OCI-LY7 (cell line): ENCODE results near the gene ANKRD11. TPM values are rescaled to one million over a fixed set of nuclear protein-coding genes. Genes with fewer than 3 reads are reported as not detected.
A peak's percentile ranks its signal among the peaks of the same experiment; 100 is the strongest.

Experiments
- BruUV-seq: library from RNA; stranded (reverse); fragments of 400-500 nt; replicated peaks from 2 replicates; lab custom pipeline; 2021; lab: Mats Ljungman, UMichigan
- CTCF ChIA-PET: fragments of 300-600 bp; sonication (Branson Sonifier 250); formaldehyde crosslinking; loops from one replicate; lab custom pipeline; 2022; ENCODE audit warnings: antibody characterized with exemption; ENCODE audit not compliant: unreplicated experiment; lab: Charles Lee
- POLR2A ChIA-PET: fragments of 300-600 bp; sonication (Branson Sonifier 250); formaldehyde crosslinking; loops from one replicate; lab custom pipeline; 2022; ENCODE audit warnings: antibody characterized with exemption; lab: Charles Lee
- DNase-seq: peaks from one replicate; pipeline ENCODE4 v3.0.0-alpha.2; 2015; ENCODE audit warnings: low spot score
- H2AFZ ChIP-seq: fragments of 200-600 bp; sonication (generic), shearing (Covaris generic); 2 replicates; pipeline ENCODE4 v1.6.1; 2014; ENCODE audit warnings: mild to moderate bottlenecking, antibody characterized with exemption, low read length, moderate library complexity
- H3K27ac ChIP-seq: fragments of 200-600 bp; sonication (generic); 2 replicates; pipeline ENCODE4 v1.5.1; 2014; ENCODE audit warnings: mixed run types, low read depth, mild to moderate bottlenecking, moderate library complexity, low read length, inconsistent platforms; ENCODE audit not compliant: poor library complexity, severe bottlenecking
- H3K36me3 ChIP-seq: fragments of 200-600 bp; sonication (generic); 2 replicates; pipeline ENCODE4 v1.6.1; 2014; ENCODE audit warnings: mild to moderate bottlenecking, antibody characterized with exemption, low read length, moderate library complexity, mixed read lengths; ENCODE audit not compliant: insufficient read depth
- H3K4me1 ChIP-seq: fragments of 200-600 bp; sonication (generic); 2 replicates; pipeline ENCODE4 v1.5.1; 2014; ENCODE audit warnings: mild to moderate bottlenecking, low read length; ENCODE audit not compliant: insufficient read depth, poor library complexity, severe bottlenecking
- H3K4me2 ChIP-seq: fragments of 200-600 bp; sonication (generic); 2 replicates; pipeline ENCODE4 v1.6.1; 2014; ENCODE audit warnings: mild to moderate bottlenecking, low read length
- H3K4me3 ChIP-seq: fragments of 200-600 bp; sonication (generic); 2 replicates; pipeline ENCODE4 v1.5.1; 2014; ENCODE audit warnings: mild to moderate bottlenecking, low read depth, low read length; ENCODE audit not compliant: poor library complexity, severe bottlenecking
- H3K79me2 ChIP-seq: fragments of 200-600 bp; sonication (generic); 2 replicates; pipeline ENCODE4 v1.6.1; 2016; ENCODE audit warnings: low read depth, mild to moderate bottlenecking, low read length, moderate library complexity, mixed read lengths; ENCODE audit not compliant: insufficient read depth
- H3K9me2 ChIP-seq: fragments of 200-600 bp; sonication (generic); 2 replicates; pipeline ENCODE4 v1.6.1; 2016; ENCODE audit warnings: mild to moderate bottlenecking, low read length, mixed read lengths; ENCODE audit not compliant: insufficient read depth
- H3K9me3 ChIP-seq: fragments of 200-600 bp; sonication (generic); 2 replicates; pipeline ENCODE4 v1.6.1; 2014; ENCODE audit warnings: mild to moderate bottlenecking, mixed run types, low read length, mixed read lengths
- H4K20me1 ChIP-seq: fragments of 200-600 bp; sonication (generic); 2 replicates; pipeline ENCODE4 v1.6.1; 2014; ENCODE audit warnings: mild to moderate bottlenecking, antibody characterized with exemption, low read length, moderate library complexity, mixed read lengths; ENCODE audit not compliant: insufficient read depth
- CTCF ChIP-seq: fragments of 200-600 bp; sonication (generic); conservative IDR thresholded peaks from 2 replicates; pipeline ENCODE4 v1.5.1; 2014; ENCODE audit warnings: mild to moderate bottlenecking, antibody characterized with exemption, low read length, moderate library complexity, mixed read lengths
- EZH2phosphoT487 ChIP-seq: fragments of 200-600 bp; sonication (generic); IDR thresholded peaks from 2 replicates; pipeline ENCODE4 v1.6.1; 2018; ENCODE audit warnings: low read depth, borderline replicate concordance, mild to moderate bottlenecking, mixed run types, antibody characterized with exemption, low read length, moderate library complexity, mixed read lengths
- intact Hi-C: fragments of 100-400 bp; cut with micrococcal nuclease; formaldehyde crosslinking; loops from one replicate; pipeline ENCODE4 v1.10.0; 2022; ENCODE audit not compliant: unreplicated experiment
- total RNA-seq, 2 experiments: library from RNA; depleted of rRNA in 1 of 2; stranded (reverse); fragments of >200 nt in 1 of 2; shearing (Covaris generic) in 1 of 2; gene quantifications; 2 replicates each; pipeline ENCODE4 v1.2.3, GENCODE V29; 2014 to 2022

Gene ANKRD11
- total RNA-seq, 2 experiments from 2014 or later: 89.1 to 251 TPM

GRCh38 chr16:89335803-89336485 is 154.4 kb downstream of the ANKRD11 start:
- intact Hi-C loops: no loop called here
- BruUV-seq: no TSS peak
- POLR2A ChIA-PET: no interaction called here

GRCh38 chr16:89334988-89335802 is 155.2 kb downstream of the ANKRD11 start:
- no peak for TF ChIP-seq CTCF
- TF ChIP-seq EZH2phosphoT487: no peak
- H3K27ac ChIP-seq: peak overlapping the region; percentile 32
- peaks cover 98% of the 10 kb centered on the region for H3K79me2 ChIP-seq
- intact Hi-C loops: no loop called here
- H3K9me3 ChIP-seq: no peaks in the 10 kb centered on the region
- peak overlapping the region; percentile 58 for H3K4me2 ChIP-seq
- H3K36me3 ChIP-seq: peaks cover 2% of the 10 kb centered on the region
- no peak for DNase-seq
- H4K20me1 ChIP-seq: peaks cover 16% of the 10 kb centered on the region; the same call in 1 of the 2 replicates
- H3K9me2 ChIP-seq: no peaks in the 10 kb centered on the region
- POLR2A ChIA-PET: no interaction called here
- CTCF ChIA-PET: interaction anchor here (0.6 kb wide), 2 partner anchors 23 to 235 kb away, joined by 3 to 4 read pairs; no protein-coding TSS in a partner anchor
- peaks cover 69% of the 10 kb centered on the region for H3K4me1 ChIP-seq
- H2AFZ ChIP-seq: no peak overlapping the region
- no peak overlapping the region for H3K4me3 ChIP-seq
- no TSS peak for BruUV-seq

More at GRCh38 chr16:89335803-89336485, 154.4 kb downstream of the ANKRD11 start:
- H3K27ac ChIP-seq: peak overlapping the region; percentile 32
- H3K4me1 ChIP-seq: peaks cover 72% of the 10 kb centered on the region
- DNase-seq: peak; percentile 31
- TF ChIP-seq CTCF (no peak), EZH2phosphoT487 (no peak)
- CTCF ChIA-PET: interaction anchor here (0.6 kb wide), 1 partner anchor 234 kb away, joined by 3 read pairs; no protein-coding TSS in a partner anchor
- no peaks in the 10 kb centered on the region; the same call in 1 of the 2 replicates for H3K36me3 ChIP-seq
- no peaks in the 10 kb centered on the region for H3K9me3 ChIP-seq
- peaks cover 20% of the 10 kb centered on the region; the same call in 1 of the 2 replicates for H4K20me1 ChIP-seq
- peak overlapping the region; percentile 58 for H3K4me2 ChIP-seq
- H3K9me2 ChIP-seq: no peaks in the 10 kb centered on the region
- H3K79me2 ChIP-seq: peaks cover 99% of the 10 kb centered on the region
- H2AFZ ChIP-seq: no peak overlapping the region
- H3K4me3 ChIP-seq: peak overlapping the region; percentile 16
